ENCODE data around the gene PCDHA6. TPM values are rescaled to one million over a fixed set of nuclear protein-coding genes. Genes with fewer than 3 reads are reported as not detected.

PCDHA6 gene, protein sequence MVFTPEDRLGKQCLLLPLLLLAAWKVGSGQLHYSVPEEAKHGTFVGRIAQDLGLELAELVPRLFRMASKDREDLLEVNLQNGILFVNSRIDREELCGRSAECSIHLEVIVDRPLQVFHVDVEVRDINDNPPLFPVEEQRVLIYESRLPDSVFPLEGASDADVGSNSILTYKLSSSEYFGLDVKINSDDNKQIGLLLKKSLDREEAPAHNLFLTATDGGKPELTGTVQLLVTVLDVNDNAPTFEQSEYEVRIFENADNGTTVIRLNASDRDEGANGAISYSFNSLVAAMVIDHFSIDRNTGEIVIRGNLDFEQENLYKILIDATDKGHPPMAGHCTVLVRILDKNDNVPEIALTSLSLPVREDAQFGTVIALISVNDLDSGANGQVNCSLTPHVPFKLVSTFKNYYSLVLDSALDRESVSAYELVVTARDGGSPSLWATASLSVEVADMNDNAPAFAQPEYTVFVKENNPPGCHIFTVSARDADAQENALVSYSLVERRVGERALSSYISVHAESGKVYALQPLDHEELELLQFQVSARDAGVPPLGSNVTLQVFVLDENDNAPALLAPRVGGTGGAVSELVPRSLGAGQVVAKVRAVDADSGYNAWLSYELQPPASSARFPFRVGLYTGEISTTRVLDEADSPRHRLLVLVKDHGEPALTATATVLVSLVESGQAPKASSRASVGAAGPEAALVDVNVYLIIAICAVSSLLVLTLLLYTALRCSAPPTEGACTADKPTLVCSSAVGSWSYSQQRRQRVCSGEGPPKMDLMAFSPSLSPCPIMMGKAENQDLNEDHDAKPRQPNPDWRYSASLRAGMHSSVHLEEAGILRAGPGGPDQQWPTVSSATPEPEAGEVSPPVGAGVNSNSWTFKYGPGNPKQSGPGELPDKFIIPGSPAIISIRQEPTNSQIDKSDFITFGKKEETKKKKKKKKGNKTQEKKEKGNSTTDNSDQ
- 0.38 and 3.1 TPM in 2 replicates for total RNA-seq

DNA sequence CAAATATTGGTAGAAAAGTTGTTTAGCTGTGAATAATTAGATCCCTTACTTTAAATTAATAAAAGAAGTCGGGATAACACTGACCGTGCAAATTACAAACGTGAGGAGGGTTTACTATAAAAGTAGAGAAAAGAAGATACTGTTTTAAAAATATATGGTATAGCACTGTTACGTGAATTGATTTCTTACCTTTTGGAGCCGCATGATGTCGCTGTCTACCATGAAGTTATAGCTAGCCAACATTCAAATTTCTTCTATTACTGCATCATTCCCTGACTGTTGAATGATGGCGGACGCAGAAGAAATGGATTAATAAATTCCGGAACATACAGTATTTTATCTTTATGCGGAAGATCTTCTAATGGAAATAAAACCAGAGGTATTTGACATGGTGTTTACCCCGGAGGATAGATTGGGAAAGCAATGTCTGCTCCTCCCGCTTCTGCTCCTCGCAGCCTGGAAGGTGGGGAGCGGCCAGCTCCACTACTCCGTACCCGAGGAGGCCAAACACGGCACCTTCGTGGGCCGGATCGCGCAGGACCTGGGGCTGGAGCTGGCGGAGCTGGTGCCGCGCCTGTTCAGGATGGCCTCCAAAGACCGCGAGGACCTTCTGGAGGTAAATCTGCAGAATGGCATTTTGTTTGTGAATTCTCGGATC is at the start of gene PCDHA6:
TSS of gene PCDHA6 (plus strand) at position 257 of the 658 bp plus-strand sequence. CDS start at position 389, 132 bp downstream.

DNA sequence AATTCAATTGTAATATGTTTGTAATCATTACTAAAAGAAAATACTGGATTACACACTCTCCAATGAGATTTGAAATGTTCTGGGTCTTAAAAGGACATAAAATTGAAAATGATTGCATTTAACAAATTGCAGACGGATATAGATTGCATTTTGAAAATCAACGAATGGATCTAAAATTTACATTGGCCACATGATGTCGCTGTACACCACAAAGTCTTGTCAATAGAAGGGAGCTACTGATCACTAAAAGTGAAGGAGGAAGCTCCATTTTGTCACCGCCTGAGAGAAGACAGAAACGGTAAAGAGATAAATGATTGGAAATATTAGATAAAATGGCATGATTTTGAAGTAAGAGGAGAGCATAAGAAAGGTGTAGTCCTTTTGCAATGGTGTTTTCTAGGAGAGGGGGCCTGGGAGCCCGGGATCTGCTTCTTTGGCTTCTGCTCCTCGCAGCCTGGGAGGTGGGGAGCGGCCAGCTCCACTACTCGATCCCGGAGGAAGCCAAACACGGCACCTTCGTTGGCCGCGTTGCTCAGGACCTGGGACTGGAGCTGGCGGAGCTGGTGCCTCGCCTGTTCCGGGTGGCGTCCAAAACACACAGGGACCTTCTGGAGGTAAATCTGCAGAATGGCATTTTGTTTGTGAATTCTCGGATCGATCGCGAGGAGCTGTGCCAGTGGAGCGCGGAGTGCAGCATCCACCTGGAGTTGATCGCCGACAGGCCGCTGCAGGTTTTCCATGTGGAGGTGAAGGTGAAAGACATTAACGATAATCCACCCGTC is 41.7 kb upstream of the PCDHA6 start, which contains the start of gene PCDHA1:
TSS of gene PCDHA1 (plus strand) at position 236 of the 782 bp plus-strand sequence.

GRCh38 chr5:140794595-140795258 is 33.0 kb upstream of the PCDHA6 start, which contains the start of gene PCDHA2:
Gene PCDHA2 (plus strand): TSS chr5:140794852.

DNA sequence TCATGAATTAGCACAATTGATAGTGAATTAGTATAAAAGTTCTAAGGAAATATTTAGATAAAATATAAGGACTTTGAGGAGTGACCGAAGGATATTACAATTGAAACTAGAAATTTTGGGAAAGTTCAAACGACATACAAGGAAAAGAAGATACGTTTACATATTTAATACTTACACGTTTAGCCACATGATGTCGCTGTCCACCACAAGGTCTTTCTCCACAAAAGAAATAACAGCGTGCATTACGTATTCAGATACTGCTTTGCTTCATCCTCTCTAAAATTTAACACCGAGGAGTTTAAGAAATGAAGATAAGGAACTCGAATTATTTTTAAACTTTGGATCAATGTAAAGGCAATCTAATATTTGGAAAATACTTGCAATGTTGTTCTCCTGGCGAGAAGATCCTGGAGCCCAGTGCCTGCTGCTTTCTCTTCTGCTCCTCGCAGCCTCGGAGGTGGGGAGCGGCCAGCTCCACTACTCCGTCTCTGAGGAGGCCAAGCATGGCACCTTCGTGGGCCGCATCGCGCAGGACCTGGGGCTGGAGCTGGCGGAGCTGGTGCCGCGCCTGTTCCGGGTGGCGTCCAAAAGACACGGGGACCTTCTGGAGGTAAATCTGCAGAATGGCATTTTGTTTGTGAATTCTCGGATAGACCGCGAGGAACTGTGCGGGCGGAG is 26.8 kb upstream of the PCDHA6 start, which contains the start of gene PCDHA3:
TSS of gene PCDHA3 (plus strand) at position 242 of the 678 bp plus-strand sequence.

GRCh38 chr5:140806834-140807775 is 20.7 kb upstream of the PCDHA6 start, which contains the start of gene PCDHA4:
Gene PCDHA4 (plus strand): TSS chr5:140807068.

GRCh38 chr5:140821375-140822280 is 6.1 kb upstream of the PCDHA6 start, which contains the start of gene PCDHA5:
Gene PCDHA5 (plus strand): TSS chr5:140821613.

GRCh38 chr5:140833993-140834392 is 6.2 kb downstream of the PCDHA6 start, which contains the start of gene PCDHA7:
Gene PCDHA7 (plus strand): TSS chr5:140834269. CDS start chr5:140834384, 115 bp downstream.

GRCh38 chr5:140840978-140841962 is 13.5 kb downstream of the PCDHA6 start, which contains the start of gene PCDHA8:
Gene PCDHA8 (plus strand): TSS chr5:140841187. CDS start chr5:140841322, 135 bp downstream.

GRCh38 chr5:140848139-140849102 is 20.7 kb downstream of the PCDHA6 start, which contains the start of gene PCDHA9:
Gene PCDHA9 (plus strand): TSS chr5:140848382. CDS start chr5:140848496, 114 bp downstream.

GRCh38 chr5:140855772-140856674 is 28.3 kb downstream of the PCDHA6 start, which contains the start of gene PCDHA10:
Gene PCDHA10 (plus strand): TSS chr5:140855897. CDS start chr5:140856049, 152 bp downstream.

GRCh38 chr5:140868721-140869554 is 41.2 kb downstream of the PCDHA6 start, which contains the start of gene PCDHA11:
Gene PCDHA11 (plus strand): TSS chr5:140868957. CDS start chr5:140869104, 147 bp downstream.

GRCh38 chr5:140875085-140876065 is 47.6 kb downstream of the PCDHA6 start, which contains the start of gene PCDHA12:
Gene PCDHA12 (plus strand): TSS chr5:140875308. CDS start chr5:140875473, 165 bp downstream.

